SK-N-SH treated with all-trans-retinoic acid at 6 μM for 48 hours (cell line): ENCODE data around the gene ITPR2.

Source experiments
- ARNTL ChIP-seq: fragments of 450-650 bp; formaldehyde crosslinking; IDR thresholded peaks from 2 replicates; pipeline ENCODE4 v1.5.0; 2020; ENCODE audit warnings: low read depth, mild to moderate bottlenecking, moderate library complexity, borderline replicate concordance
- ISL1 ChIP-seq: fragments of 250-450 bp; sonication (Bioruptor Pico); IDR thresholded peaks from 2 replicates; pipeline ENCODE4 v2.1.2; 2022; ENCODE audit warnings: mild to moderate bottlenecking, moderate library complexity
- OSR1 ChIP-seq: fragments of 250-450 bp; sonication (Bioruptor Pico); IDR thresholded peaks from 2 replicates; pipeline ENCODE4 v1.8.0; 2022; ENCODE audit warnings: moderate library complexity, mild to moderate bottlenecking, inconsistent platforms
- PPARA ChIP-seq: fragments of 250-450 bp; sonication (Bioruptor Pico); IDR thresholded peaks from 2 replicates; pipeline ENCODE4 v1.5.0; 2020; ENCODE audit warnings: mild to moderate bottlenecking, borderline replicate concordance
- TCF4 ChIP-seq: fragments of 250-450 bp; sonication (Bioruptor Pico); IDR thresholded peaks from 2 replicates; pipeline ENCODE4 v1.8.0; 2021; ENCODE audit warnings: mild to moderate bottlenecking, moderate library complexity, borderline replicate concordance
- ZC3H10 ChIP-seq: fragments of 250-450 bp; sonication (Bioruptor Pico); IDR thresholded peaks from 2 replicates; pipeline ENCODE4 v1.5.1; 2021; ENCODE audit warnings: mild to moderate bottlenecking, moderate library complexity
- ZFP3 ChIP-seq: fragments of 250-450 bp; sonication (Bioruptor Pico); IDR thresholded peaks from 2 replicates; pipeline ENCODE4 v1.5.0; 2020; ENCODE audit warnings: mild to moderate bottlenecking, moderate library complexity
- ZFP30 ChIP-seq: fragments of 450-650 bp; formaldehyde crosslinking; IDR thresholded peaks from 2 replicates; pipeline ENCODE4 v1.5.0; 2022; ENCODE audit warnings: mild to moderate bottlenecking, moderate library complexity
- TF ChIP-seq, protein P1 (sequence below): fragments of 250-450 bp; sonication (Bioruptor Pico); IDR thresholded peaks from 2 replicates; pipeline ENCODE4 v1.5.1; 2021; ENCODE audit warnings: mild to moderate bottlenecking, moderate library complexity
- TF ChIP-seq, protein P2 (sequence below): fragments of 250-450 bp; sonication (Bioruptor Pico); IDR thresholded peaks from 2 replicates; pipeline ENCODE4 v1.8.0; 2021; ENCODE audit warnings: low read depth, mild to moderate bottlenecking, moderate library complexity, borderline replicate concordance
- TF ChIP-seq, protein P3 (sequence below): fragments of 250-450 bp; sonication (Bioruptor Pico); IDR thresholded peaks from 2 replicates; pipeline ENCODE4 v1.5.0; 2020; ENCODE audit warnings: mild to moderate bottlenecking, moderate library complexity
- TF ChIP-seq, protein P4 (sequence below): fragments of 250-450 bp; sonication (Bioruptor Pico); IDR thresholded peaks from 2 replicates; pipeline ENCODE4 v1.5.1; 2020; ENCODE audit warnings: low read depth, mild to moderate bottlenecking, moderate library complexity
- TF ChIP-seq, protein P5 (sequence below): fragments of 250-450 bp; sonication (Bioruptor Pico); IDR thresholded peaks from 2 replicates; pipeline ENCODE4 v1.8.0; 2020; ENCODE audit warnings: mild to moderate bottlenecking, moderate library complexity, borderline replicate concordance

DNA sequence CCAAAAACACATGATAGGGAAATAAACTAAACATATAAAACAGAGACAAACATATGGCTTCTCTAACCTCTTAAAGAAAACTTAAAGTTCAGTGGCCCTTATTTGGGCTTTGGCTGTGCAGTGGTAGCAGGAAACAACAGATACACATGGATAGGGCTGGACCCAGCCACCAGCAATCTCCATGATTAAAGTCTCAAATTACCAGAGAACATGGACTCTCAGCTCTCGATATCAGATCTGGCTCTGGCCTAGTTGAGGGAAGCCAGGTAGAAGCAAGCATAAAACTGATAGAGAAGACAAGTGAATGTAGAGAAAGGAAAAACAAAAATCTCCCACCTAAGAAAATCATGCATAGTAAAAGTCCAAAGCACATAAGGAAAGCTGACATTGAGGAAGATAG lies 164.8 kb downstream of the ITPR2 start:
- no peak for TF ChIP-seq PPARA (CRISPR knock-in tag)
- TF ChIP-seq ZFP3 (CRISPR knock-in tag), result no peak
- TF ChIP-seq, protein P1, sequence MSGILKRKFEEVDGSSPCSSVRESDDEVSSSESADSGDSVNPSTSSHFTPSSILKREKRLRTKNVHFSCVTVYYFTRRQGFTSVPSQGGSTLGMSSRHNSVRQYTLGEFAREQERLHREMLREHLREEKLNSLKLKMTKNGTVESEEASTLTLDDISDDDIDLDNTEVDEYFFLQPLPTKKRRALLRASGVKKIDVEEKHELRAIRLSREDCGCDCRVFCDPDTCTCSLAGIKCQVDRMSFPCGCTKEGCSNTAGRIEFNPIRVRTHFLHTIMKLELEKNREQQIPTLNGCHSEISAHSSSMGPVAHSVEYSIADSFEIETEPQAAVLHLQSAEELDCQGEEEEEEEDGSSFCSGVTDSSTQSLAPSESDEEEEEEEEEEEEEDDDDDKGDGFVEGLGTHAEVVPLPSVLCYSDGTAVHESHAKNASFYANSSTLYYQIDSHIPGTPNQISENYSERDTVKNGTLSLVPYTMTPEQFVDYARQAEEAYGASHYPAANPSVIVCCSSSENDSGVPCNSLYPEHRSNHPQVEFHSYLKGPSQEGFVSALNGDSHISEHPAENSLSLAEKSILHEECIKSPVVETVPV, result no peak
- TF ChIP-seq, protein P2, sequence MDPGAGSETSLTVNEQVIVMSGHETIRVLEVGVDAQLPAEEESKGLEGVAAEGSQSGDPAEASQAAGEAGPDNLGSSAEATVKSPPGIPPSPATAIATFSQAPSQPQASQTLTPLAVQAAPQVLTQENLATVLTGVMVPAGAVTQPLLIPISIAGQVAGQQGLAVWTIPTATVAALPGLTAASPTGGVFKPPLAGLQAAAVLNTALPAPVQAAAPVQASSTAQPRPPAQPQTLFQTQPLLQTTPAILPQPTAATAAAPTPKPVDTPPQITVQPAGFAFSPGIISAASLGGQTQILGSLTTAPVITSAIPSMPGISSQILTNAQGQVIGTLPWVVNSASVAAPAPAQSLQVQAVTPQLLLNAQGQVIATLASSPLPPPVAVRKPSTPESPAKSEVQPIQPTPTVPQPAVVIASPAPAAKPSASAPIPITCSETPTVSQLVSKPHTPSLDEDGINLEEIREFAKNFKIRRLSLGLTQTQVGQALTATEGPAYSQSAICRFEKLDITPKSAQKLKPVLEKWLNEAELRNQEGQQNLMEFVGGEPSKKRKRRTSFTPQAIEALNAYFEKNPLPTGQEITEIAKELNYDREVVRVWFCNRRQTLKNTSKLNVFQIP (CRISPR knock-in tag), result no peak
- TF ChIP-seq, protein P3, sequence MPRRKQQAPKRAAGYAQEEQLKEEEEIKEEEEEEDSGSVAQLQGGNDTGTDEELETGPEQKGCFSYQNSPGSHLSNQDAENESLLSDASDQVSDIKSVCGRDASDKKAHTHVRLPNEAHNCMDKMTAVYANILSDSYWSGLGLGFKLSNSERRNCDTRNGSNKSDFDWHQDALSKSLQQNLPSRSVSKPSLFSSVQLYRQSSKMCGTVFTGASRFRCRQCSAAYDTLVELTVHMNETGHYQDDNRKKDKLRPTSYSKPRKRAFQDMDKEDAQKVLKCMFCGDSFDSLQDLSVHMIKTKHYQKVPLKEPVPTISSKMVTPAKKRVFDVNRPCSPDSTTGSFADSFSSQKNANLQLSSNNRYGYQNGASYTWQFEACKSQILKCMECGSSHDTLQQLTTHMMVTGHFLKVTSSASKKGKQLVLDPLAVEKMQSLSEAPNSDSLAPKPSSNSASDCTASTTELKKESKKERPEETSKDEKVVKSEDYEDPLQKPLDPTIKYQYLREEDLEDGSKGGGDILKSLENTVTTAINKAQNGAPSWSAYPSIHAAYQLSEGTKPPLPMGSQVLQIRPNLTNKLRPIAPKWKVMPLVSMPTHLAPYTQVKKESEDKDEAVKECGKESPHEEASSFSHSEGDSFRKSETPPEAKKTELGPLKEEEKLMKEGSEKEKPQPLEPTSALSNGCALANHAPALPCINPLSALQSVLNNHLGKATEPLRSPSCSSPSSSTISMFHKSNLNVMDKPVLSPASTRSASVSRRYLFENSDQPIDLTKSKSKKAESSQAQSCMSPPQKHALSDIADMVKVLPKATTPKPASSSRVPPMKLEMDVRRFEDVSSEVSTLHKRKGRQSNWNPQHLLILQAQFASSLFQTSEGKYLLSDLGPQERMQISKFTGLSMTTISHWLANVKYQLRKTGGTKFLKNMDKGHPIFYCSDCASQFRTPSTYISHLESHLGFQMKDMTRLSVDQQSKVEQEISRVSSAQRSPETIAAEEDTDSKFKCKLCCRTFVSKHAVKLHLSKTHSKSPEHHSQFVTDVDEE (CRISPR knock-in tag), result no peak
- no peak for TF ChIP-seq ZFP30 (CRISPR knock-in tag)
- no peak for TF ChIP-seq ARNTL (CRISPR knock-in tag)
- no peak for TF ChIP-seq TCF4 (CRISPR knock-in tag)
- TF ChIP-seq ZC3H10 (CRISPR knock-in tag), result no peak
- TF ChIP-seq, protein P4, sequence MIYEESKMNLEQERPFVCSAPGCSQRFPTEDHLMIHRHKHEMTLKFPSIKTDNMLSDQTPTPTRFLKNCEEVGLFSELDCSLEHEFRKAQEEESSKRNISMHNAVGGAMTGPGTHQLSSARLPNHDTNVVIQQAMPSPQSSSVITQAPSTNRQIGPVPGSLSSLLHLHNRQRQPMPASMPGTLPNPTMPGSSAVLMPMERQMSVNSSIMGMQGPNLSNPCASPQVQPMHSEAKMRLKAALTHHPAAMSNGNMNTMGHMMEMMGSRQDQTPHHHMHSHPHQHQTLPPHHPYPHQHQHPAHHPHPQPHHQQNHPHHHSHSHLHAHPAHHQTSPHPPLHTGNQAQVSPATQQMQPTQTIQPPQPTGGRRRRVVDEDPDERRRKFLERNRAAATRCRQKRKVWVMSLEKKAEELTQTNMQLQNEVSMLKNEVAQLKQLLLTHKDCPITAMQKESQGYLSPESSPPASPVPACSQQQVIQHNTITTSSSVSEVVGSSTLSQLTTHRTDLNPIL (CRISPR knock-in tag), result no peak
- TF ChIP-seq, protein P5, sequence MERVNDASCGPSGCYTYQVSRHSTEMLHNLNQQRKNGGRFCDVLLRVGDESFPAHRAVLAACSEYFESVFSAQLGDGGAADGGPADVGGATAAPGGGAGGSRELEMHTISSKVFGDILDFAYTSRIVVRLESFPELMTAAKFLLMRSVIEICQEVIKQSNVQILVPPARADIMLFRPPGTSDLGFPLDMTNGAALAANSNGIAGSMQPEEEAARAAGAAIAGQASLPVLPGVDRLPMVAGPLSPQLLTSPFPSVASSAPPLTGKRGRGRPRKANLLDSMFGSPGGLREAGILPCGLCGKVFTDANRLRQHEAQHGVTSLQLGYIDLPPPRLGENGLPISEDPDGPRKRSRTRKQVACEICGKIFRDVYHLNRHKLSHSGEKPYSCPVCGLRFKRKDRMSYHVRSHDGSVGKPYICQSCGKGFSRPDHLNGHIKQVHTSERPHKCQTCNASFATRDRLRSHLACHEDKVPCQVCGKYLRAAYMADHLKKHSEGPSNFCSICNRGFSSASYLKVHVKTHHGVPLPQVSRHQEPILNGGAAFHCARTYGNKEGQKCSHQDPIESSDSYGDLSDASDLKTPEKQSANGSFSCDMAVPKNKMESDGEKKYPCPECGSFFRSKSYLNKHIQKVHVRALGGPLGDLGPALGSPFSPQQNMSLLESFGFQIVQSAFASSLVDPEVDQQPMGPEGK (CRISPR knock-in tag), result no peak
- TF ChIP-seq OSR1 (CRISPR knock-in tag), result no peak
- no peak for TF ChIP-seq ISL1 (CRISPR knock-in tag)
